ENCODE data around the gene CFAP65.

CFAP65 gene

DNA sequence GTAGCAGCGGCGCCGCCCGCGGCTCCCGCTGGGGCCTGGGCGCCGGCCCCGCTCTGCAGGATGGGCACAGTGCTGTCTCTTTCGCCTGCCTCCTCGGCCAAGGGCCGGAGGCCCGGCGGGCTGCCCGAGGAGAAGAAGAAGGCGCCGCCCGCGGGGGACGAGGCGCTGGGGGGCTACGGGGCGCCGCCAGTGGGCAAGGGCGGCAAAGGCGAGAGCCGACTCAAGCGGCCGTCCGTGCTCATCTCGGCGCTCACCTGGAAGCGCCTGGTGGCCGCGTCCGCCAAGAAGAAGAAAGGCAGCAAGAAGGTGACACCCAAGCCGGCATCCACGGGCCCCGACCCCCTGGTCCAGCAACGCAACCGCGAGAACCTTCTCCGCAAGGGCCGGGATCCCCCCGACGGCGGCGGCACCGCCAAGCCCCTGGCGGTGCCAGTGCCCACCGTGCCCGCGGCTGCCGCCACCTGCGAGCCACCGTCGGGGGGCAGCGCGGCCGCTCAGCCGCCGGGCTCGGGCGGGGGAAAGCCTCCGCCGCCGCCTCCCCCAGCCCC lies 81.5 kb downstream of the CFAP65 start:
- TF ChIP-seq, protein P1, sequence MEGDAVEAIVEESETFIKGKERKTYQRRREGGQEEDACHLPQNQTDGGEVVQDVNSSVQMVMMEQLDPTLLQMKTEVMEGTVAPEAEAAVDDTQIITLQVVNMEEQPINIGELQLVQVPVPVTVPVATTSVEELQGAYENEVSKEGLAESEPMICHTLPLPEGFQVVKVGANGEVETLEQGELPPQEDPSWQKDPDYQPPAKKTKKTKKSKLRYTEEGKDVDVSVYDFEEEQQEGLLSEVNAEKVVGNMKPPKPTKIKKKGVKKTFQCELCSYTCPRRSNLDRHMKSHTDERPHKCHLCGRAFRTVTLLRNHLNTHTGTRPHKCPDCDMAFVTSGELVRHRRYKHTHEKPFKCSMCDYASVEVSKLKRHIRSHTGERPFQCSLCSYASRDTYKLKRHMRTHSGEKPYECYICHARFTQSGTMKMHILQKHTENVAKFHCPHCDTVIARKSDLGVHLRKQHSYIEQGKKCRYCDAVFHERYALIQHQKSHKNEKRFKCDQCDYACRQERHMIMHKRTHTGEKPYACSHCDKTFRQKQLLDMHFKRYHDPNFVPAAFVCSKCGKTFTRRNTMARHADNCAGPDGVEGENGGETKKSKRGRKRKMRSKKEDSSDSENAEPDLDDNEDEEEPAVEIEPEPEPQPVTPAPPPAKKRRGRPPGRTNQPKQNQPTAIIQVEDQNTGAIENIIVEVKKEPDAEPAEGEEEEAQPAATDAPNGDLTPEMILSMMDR (IDR thresholded peaks at IDR 0.05; ENCODE audit: low read depth, low read length): 0 out of 2 replicates have a peak, but pooled peaks have one; percentile 17
- no peak for DNase-seq
- Histone ChIP-seq H3K36me3 (no peaks in the 10 kb centered on the region; the same call in 1 of the 2 replicates), H3K27ac (peak overlapping the region; percentile 97), H3K4me3 (ENCODE audit: low read depth, low read length) (peak overlapping the region; percentile 75), H3K27me3 (ENCODE audit: insufficient read depth, low read depth, severe bottlenecking) (no peaks in the 10 kb centered on the region), H3K9me3 (ENCODE audit: severe bottlenecking) (no peaks in the 10 kb centered on the region)

DNA sequence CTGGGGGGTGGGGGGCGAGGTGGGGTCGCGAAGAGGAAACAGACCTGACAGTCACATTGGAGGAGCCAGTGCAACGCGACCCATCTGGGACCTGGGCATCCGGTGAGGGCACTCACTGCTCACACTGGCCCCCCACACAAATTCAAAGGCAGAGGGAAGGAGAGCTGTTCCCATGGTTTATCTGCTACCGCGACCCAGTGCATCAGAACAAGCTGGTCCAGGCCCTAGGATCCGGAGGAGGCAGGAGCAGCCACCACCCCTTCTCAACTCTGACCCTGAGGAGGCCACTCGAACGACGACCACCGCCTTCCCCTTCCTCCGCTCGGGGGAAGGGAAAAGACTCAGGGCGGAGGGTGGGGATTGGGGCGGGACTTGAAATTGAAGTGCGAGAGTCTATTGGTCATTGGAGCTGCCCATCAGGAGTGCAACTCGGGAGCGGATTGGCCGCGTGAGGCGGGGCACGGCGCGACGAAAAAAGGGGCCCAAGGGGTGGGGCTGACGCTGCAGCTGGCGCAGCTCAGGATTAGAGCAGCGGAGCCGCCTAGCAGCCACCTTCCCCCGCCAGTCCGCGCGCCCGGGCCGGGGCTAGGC lies 82.1 kb downstream of the CFAP65 start, which contains the start of gene CDK5R2:
CDK5R2 (plus strand) TSS at position 526 of the 591 bp plus-strand sequence. CDS start 155 bp downstream, outside the sequence.
- peak; percentile 97 for DNase-seq
- no peaks in the 10 kb centered on the region for H3K27me3 ChIP-seq (ENCODE audit: insufficient read depth, low read depth, severe bottlenecking)
- TF ChIP-seq, protein P1 (IDR thresholded peaks at IDR 0.05; ENCODE audit: low read depth, low read length): no peak
- no peaks in the 10 kb centered on the region for H3K9me3 ChIP-seq (ENCODE audit: severe bottlenecking)
- peak within 1 kb of the TSS; percentile 75 for H3K4me3 ChIP-seq (ENCODE audit: low read depth, low read length)
- no peaks in the 10 kb centered on the region; the same call in 1 of the 2 replicates for H3K36me3 ChIP-seq
- H3K27ac ChIP-seq: peak within 1 kb of the TSS; percentile 97

DNA sequence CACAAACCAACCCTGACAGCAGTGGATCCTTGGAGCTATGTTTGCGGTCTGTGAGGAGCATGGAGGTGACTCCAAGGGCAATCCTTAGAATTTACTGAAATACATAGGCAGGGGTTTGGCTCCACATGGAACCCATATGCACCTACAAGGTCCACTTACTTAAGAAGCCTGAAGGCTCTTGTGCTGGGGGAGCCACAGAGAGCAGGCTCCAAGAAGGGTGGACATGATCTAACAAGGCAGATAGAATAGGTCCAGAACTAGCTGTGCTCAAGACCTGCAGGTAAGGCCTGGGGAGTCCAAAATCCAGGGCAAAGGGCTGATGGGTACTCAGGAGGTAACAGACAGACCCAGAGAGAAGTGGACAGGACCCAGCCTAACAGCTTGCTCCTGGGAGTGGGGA lies 83.0 kb downstream of the CFAP65 start:
- Histone ChIP-seq H3K27me3 (ENCODE audit: insufficient read depth, low read depth, severe bottlenecking) (no peaks in the 10 kb centered on the region), H3K9me3 (ENCODE audit: severe bottlenecking) (no peaks in the 10 kb centered on the region), H3K27ac (no peak overlapping the region), H3K36me3 (no peaks in the 10 kb centered on the region; the same call in 1 of the 2 replicates), H3K4me3 (ENCODE audit: low read depth, low read length) (no peak overlapping the region)
- TF ChIP-seq, protein P1 (IDR thresholded peaks at IDR 0.05; ENCODE audit: low read depth, low read length): no peak
- DNase-seq: no peak

DNA sequence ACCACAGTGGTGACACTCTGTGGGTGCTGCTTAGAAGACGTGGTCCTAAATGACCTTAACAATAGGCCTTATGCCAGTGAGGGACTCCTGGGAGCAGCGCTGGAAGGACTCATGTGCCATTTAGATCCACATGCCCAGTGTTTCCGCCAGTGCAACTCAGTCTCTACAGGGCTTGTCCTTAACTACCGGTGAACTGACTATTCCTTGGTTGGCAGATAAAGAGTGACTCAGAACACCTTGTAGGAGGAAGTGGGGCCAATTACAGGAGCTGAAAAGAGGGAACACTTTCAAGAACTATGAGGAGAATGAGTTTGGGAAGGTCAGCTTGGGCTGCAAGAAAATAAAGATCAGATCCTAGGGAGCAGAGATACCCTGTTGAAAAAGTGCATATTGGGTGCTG lies 83.6 kb downstream of the CFAP65 start:
- Histone ChIP-seq H3K27me3 (ENCODE audit: insufficient read depth, low read depth, severe bottlenecking) (no peaks in the 10 kb centered on the region), H3K27ac (no peak overlapping the region), H3K9me3 (ENCODE audit: severe bottlenecking) (no peaks in the 10 kb centered on the region), H3K4me3 (ENCODE audit: low read depth, low read length) (no peak overlapping the region), H3K36me3 (no peaks in the 10 kb centered on the region; the same call in 1 of the 2 replicates)
- TF ChIP-seq, protein P1 (IDR thresholded peaks at IDR 0.05; ENCODE audit: low read depth, low read length): no peak
- DNase-seq: no peak

- H3K27ac ChIP-seq: peak overlapping the region; percentile 78
- no peaks in the 10 kb centered on the region for H3K27me3 ChIP-seq (ENCODE audit: insufficient read depth, low read depth, severe bottlenecking)
- H3K36me3 ChIP-seq: peaks cover 2% of the 10 kb centered on the region; the same call in 1 of the 2 replicates
- H3K4me3 ChIP-seq (ENCODE audit: low read depth, low read length): no peak overlapping the region
- TF ChIP-seq, protein P1 (IDR thresholded peaks at IDR 0.05; ENCODE audit: low read depth, low read length): no peak
- H3K9me3 ChIP-seq (ENCODE audit: severe bottlenecking): no peaks in the 10 kb centered on the region
- peak; percentile 64 for DNase-seq
Observed at GRCh38 chr2:218956039-218956438, 85.3 kb downstream of the CFAP65 start.

Data from WERI-Rb-1 (cell line).